Measurements from ENCODE around the gene NPDC1.

Gene NPDC1

GRCh38 chr9:137029058-137029936 is 16.7 kb downstream of the NPDC1 start:
- no peaks in the 10 kb centered on the region for H3K9me3 ChIP-seq (ENCODE audit: control extremely low read depth in 1 of 5, control insufficient read depth in 4 of 5, insufficient read depth in 2 of 5, low read depth in 1 of 5, low read length in 4 of 5)
- CTCF ChIA-PET, result interaction anchor here (0.7 to 11.1 kb wide), 39 partner anchors 8 to 241 kb away, joined by 3 to 109 read pairs (median 4); partner anchors contain the start of genes CLIC3, LCN12, MAN1B1 and NPDC1
- peak; percentile 50 to 70 (median 63) for DNase-seq
- H3K27me3 ChIP-seq (replicated peaks in 2 of 5; ENCODE audit: control insufficient read depth in 4 of 5, insufficient read depth in 5 of 5, low read length in 4 of 5), result no peaks in the 10 kb centered on the region
- 8% methylated on average over 14 of the region's 19 CpGs for WGBS (ENCODE audit: insufficient coverage)
- H3K27ac ChIP-seq (ENCODE audit: insufficient read depth in 1 of 2, low read depth in 1 of 2, low read length in 2 of 2, poor library complexity in 1 of 2, severe bottlenecking in 2 of 2), result peak overlapping the region; percentile 77 to 87
- peaks cover 0 to 8% (median 0%) of the 10 kb centered on the region in 4 experiments for H3K36me3 ChIP-seq (ENCODE audit: control insufficient read depth in 4 of 4, insufficient read depth in 4 of 4, low read length in 3 of 4)
- POLR2A ChIA-PET, result interaction anchor here (0.6 to 1.4 kb wide), 4 partner anchors 15 to 411 kb away, joined by 3 to 7 read pairs (median 4); no protein-coding TSS in a partner anchor
- peak overlapping the region; percentile 28 to 83 (median 73) for H3K4me3 ChIP-seq (ENCODE audit: control insufficient read depth in 1 of 7, extremely low read depth in 1 of 7, insufficient read depth in 4 of 7, low read depth in 2 of 7, low read length in 6 of 7)
- H3K4me1 ChIP-seq (ENCODE audit: control extremely low read depth in 1 of 4, control insufficient read depth in 4 of 4, insufficient read depth in 4 of 4, low read length in 3 of 4), result peaks cover 0 to 85% (median 79%) of the 10 kb centered on the region in 4 experiments

- peak; percentile 53 to 72 (median 67) for DNase-seq
- POLR2A ChIA-PET, result interaction anchor here (0.6 to 1.4 kb wide), 2 partner anchors 53 to 410 kb away, joined by 4 to 7 read pairs; no protein-coding TSS in a partner anchor
- Histone ChIP-seq H3K36me3 (ENCODE audit: control insufficient read depth in 4 of 4, insufficient read depth in 4 of 4, low read length in 3 of 4) (peaks cover 0 to 15% (median 2%) of the 10 kb centered on the region in 4 experiments), H3K4me3 (ENCODE audit: control insufficient read depth in 1 of 7, extremely low read depth in 1 of 7, insufficient read depth in 4 of 7, low read depth in 2 of 7, low read length in 6 of 7) (peak overlapping the region; percentile 51 to 83 (median 73)), H3K27ac (ENCODE audit: insufficient read depth in 1 of 2, low read depth in 1 of 2, low read length in 2 of 2, poor library complexity in 1 of 2, severe bottlenecking in 2 of 2) (peak overlapping the region; percentile 54 to 87), H3K9me3 (ENCODE audit: control extremely low read depth in 1 of 5, control insufficient read depth in 4 of 5, insufficient read depth in 2 of 5, low read depth in 1 of 5, low read length in 4 of 5) (no peaks in the 10 kb centered on the region), H3K4me1 (ENCODE audit: control extremely low read depth in 1 of 4, control insufficient read depth in 4 of 4, insufficient read depth in 4 of 4, low read length in 3 of 4) (peaks cover 0 to 78% (median 73%) of the 10 kb centered on the region in 4 experiments), H3K27me3 (replicated peaks in 2 of 5; ENCODE audit: control insufficient read depth in 4 of 5, insufficient read depth in 5 of 5, low read length in 4 of 5) (no peaks in the 10 kb centered on the region)
- CTCF ChIA-PET, result interaction anchor here (0.7 to 11.1 kb wide), 30 partner anchors 9 to 240 kb away, joined by 3 to 109 read pairs (median 4); partner anchors contain the start of genes CLIC3, MAN1B1, NPDC1 and PAXX
- 0% methylated on average over 51 of the region's 98 CpGs for WGBS (ENCODE audit: insufficient coverage)
Measured at GRCh38 chr9:137028263-137029057, 17.5 kb downstream of the NPDC1 start.

- Histone ChIP-seq H3K4me1 (ENCODE audit: control extremely low read depth in 1 of 4, control insufficient read depth in 4 of 4, insufficient read depth in 4 of 4, low read length in 3 of 4) (peaks cover 0 to 71% (median 66%) of the 10 kb centered on the region in 4 experiments), H3K9me3 (ENCODE audit: control extremely low read depth in 1 of 5, control insufficient read depth in 4 of 5, insufficient read depth in 2 of 5, low read depth in 1 of 5, low read length in 4 of 5) (no peaks in the 10 kb centered on the region), H3K27me3 (replicated peaks in 2 of 5; ENCODE audit: control insufficient read depth in 4 of 5, insufficient read depth in 5 of 5, low read length in 4 of 5) (no peaks in the 10 kb centered on the region), H3K4me3 (ENCODE audit: control insufficient read depth in 1 of 7, extremely low read depth in 1 of 7, insufficient read depth in 4 of 7, low read depth in 2 of 7, low read length in 6 of 7) (peak within 1 kb of the TSS; percentile 51 to 83 (median 73)), H3K36me3 (ENCODE audit: control insufficient read depth in 4 of 4, insufficient read depth in 4 of 4, low read length in 3 of 4) (peaks cover 0 to 15% (median 3%) of the 10 kb centered on the region in 4 experiments), H3K27ac (ENCODE audit: insufficient read depth in 1 of 2, low read depth in 1 of 2, low read length in 2 of 2, poor library complexity in 1 of 2, severe bottlenecking in 2 of 2) (peak within 1 kb of the TSS; percentile 54 to 87)
- no peak for DNase-seq
- CTCF ChIA-PET, result interaction anchor here (0.6 to 11.1 kb wide), 14 partner anchors 10 to 84 kb away, joined by 3 to 109 read pairs (median 4); partner anchors contain the start of genes CLIC3, NPDC1, PAXX and SAPCD2
- 6% methylated on average over 81 of the region's 95 CpGs for WGBS (ENCODE audit: insufficient coverage)
- POLR2A ChIA-PET, result no interaction called here
Measured at GRCh38 chr9:137027369-137028262, 18.4 kb downstream of the NPDC1 start, which contains the start of gene ABCA2. Gene ABCA2, minus strand, starts transcription at chr9:137028237. Its CDS starts 97 bp downstream, at chr9:137028140.

- H3K9me3 ChIP-seq (ENCODE audit: control extremely low read depth in 1 of 5, control insufficient read depth in 4 of 5, insufficient read depth in 2 of 5, low read depth in 1 of 5, low read length in 4 of 5), result no peaks in the 10 kb centered on the region
- 68% methylated on average over 4 of the region's 4 CpGs for WGBS (ENCODE audit: insufficient coverage)
- ChIA-PET CTCF (interaction anchor here (0.6 to 11.1 kb wide), 9 partner anchors 11 to 248 kb away, joined by 3 to 109 read pairs (median 4); partner anchors contain the start of genes NPDC1, PAXX and SAPCD2), POLR2A (no interaction called here)
- no peak for DNase-seq
- peaks cover 0 to 20% (median 6%) of the 10 kb centered on the region in 4 experiments for H3K36me3 ChIP-seq (ENCODE audit: control insufficient read depth in 4 of 4, insufficient read depth in 4 of 4, low read length in 3 of 4)
- H3K27ac ChIP-seq (ENCODE audit: insufficient read depth in 1 of 2, low read depth in 1 of 2, low read length in 2 of 2, poor library complexity in 1 of 2, severe bottlenecking in 2 of 2), result no peak overlapping the region
- H3K4me1 ChIP-seq (ENCODE audit: control extremely low read depth in 1 of 4, control insufficient read depth in 4 of 4, insufficient read depth in 4 of 4, low read length in 3 of 4), result peaks cover 0 to 63% (median 58%) of the 10 kb centered on the region in 4 experiments
- H3K4me3 ChIP-seq (ENCODE audit: control insufficient read depth in 1 of 7, extremely low read depth in 1 of 7, insufficient read depth in 4 of 7, low read depth in 2 of 7, low read length in 6 of 7), result peak overlapping the region in 5 of 7 experiments; percentile 54 to 80 (median 75)
- no peaks in the 10 kb centered on the region for H3K27me3 ChIP-seq (replicated peaks in 2 of 5; ENCODE audit: control insufficient read depth in 4 of 5, insufficient read depth in 5 of 5, low read length in 4 of 5)
Measured at GRCh38 chr9:137026828-137027227, 19.1 kb downstream of the NPDC1 start.

- Histone ChIP-seq H3K4me1 (ENCODE audit: control extremely low read depth in 1 of 4, control insufficient read depth in 4 of 4, insufficient read depth in 4 of 4, low read length in 3 of 4) (peaks cover 0 to 59% (median 53%) of the 10 kb centered on the region in 4 experiments), H3K27me3 (replicated peaks in 2 of 5; ENCODE audit: control insufficient read depth in 4 of 5, insufficient read depth in 5 of 5, low read length in 4 of 5) (no peaks in the 10 kb centered on the region), H3K36me3 (ENCODE audit: control insufficient read depth in 4 of 4, insufficient read depth in 4 of 4, low read length in 3 of 4) (peaks cover 0 to 20% (median 7%) of the 10 kb centered on the region in 4 experiments), H3K9me3 (ENCODE audit: control extremely low read depth in 1 of 5, control insufficient read depth in 4 of 5, insufficient read depth in 2 of 5, low read depth in 1 of 5, low read length in 4 of 5) (no peaks in the 10 kb centered on the region), H3K4me3 (ENCODE audit: control insufficient read depth in 1 of 7, extremely low read depth in 1 of 7, insufficient read depth in 4 of 7, low read depth in 2 of 7, low read length in 6 of 7) (peak overlapping the region in 3 of 7 experiments; percentile 71 to 77 (median 75)), H3K27ac (ENCODE audit: insufficient read depth in 1 of 2, low read depth in 1 of 2, low read length in 2 of 2, poor library complexity in 1 of 2, severe bottlenecking in 2 of 2) (no peak overlapping the region)
- ChIA-PET POLR2A (no interaction called here), CTCF (interaction anchor here (0.6 to 11.1 kb wide), 10 partner anchors 11 to 248 kb away, joined by 3 to 109 read pairs (median 4); partner anchors contain the start of genes NPDC1 and PAXX)
- DNase-seq, result no peak
- WGBS (ENCODE audit: insufficient coverage), result 100% methylated on average over 1 of the region's 2 CpGs
Measured at GRCh38 chr9:137026384-137026783, 19.6 kb downstream of the NPDC1 start.

All from common myeloid progenitor, CD34-positive (primary cell).